Lower lobe of right lung (tissue), 2 donors: ENCODE results near the gene TBPL1. TPM values are rescaled to one million over a fixed set of nuclear protein-coding genes. Genes with fewer than 3 reads are reported as not detected.
"Not testable (repeated sequence)": the region's sequence is repeated elsewhere in the genome, so short reads cannot be mapped to it uniquely, and the experiment has no call there.

Source experiments
- ATAC-seq, 2 donors: fragments of 200-7000 bp; cut with Tn5 transposase; one replicate each; pipeline ENCODE4 v1.9.1; 2020 to 2022; ENCODE audit warnings: mild to moderate bottlenecking in 2 of 2, moderate library complexity in 2 of 2
- DNase-seq: peaks from one replicate; pipeline ENCODE4 v3.0.0-alpha.2; 2020
- H3K27ac ChIP-seq: fragments of 200-600 bp; one replicate; pipeline ENCODE4 v1.8.0; 2022
- H3K27me3 ChIP-seq: fragments of 200-600 bp; one replicate; pipeline ENCODE4 v1.8.0; 2022; ENCODE audit warnings: low read depth
- H3K36me3 ChIP-seq: fragments of 200-600 bp; one replicate; pipeline ENCODE4 v1.8.0; 2022; ENCODE audit warnings: mild to moderate bottlenecking
- H3K4me1 ChIP-seq: fragments of 200-600 bp; one replicate; pipeline ENCODE4 v1.8.0; 2022
- H3K4me3 ChIP-seq: fragments of 200-600 bp; one replicate; pipeline ENCODE4 v1.8.0; 2022; ENCODE audit warnings: mild to moderate bottlenecking
- H3K9me3 ChIP-seq: fragments of 200-600 bp; one replicate; pipeline ENCODE4 v1.8.0; 2022
- CTCF ChIP-seq: fragments of 200-600 bp; IDR thresholded peaks from one replicate; pipeline ENCODE4 v1.8.0; 2022; ENCODE audit warnings: antibody characterized with exemption, mild to moderate bottlenecking
- intact Hi-C: fragments of 100-400 bp; cut with DNase I; formaldehyde crosslinking; loops from one replicate; pipeline ENCODE4 v1.11.0; 2022
- total RNA-seq: library from RNA; stranded (reverse); fragmentation: NEBNext Ultra II Directional; extraction: Animal tissue kit (Norgen Biotek cat#: 25700); gene quantifications from one replicate; pipeline ENCODE4 v1.2.1, GENCODE V29; 2021
- donor health status: DM: no; HTN: yes; CAD: no; lungs with severe emphysema.

TBPL1 gene
- total RNA-seq, 1 donor from 2014 or later, result 21.1 TPM

GRCh38 chr6:133971861-133972260 is 18.8 kb downstream of the TBPL1 start:
- no peak overlapping the region for H3K27ac ChIP-seq
- H3K4me3 ChIP-seq, result no peak overlapping the region
- H3K9me3 ChIP-seq, result no peaks in the 10 kb centered on the region
- intact Hi-C loops, result loop anchor here (10.0 kb wide), 1 partner anchor 83 kb away; the partner anchor contains the start of gene SLC2A12
- no peaks in the 10 kb centered on the region for H3K36me3 ChIP-seq
- ATAC-seq (no peak), DNase-seq (no peak)
- H3K27me3 ChIP-seq, result no peaks in the 10 kb centered on the region
- TF ChIP-seq CTCF, result no peak
- peaks cover 14% of the 10 kb centered on the region for H3K4me1 ChIP-seq

GRCh38 chr6:133972388-133972787 is 19.4 kb downstream of the TBPL1 start:
- ATAC-seq (no peak), DNase-seq (no peak)
- H3K4me3 ChIP-seq, result no peak overlapping the region
- no peaks in the 10 kb centered on the region for H3K27me3 ChIP-seq
- no peaks in the 10 kb centered on the region for H3K9me3 ChIP-seq
- no peak for TF ChIP-seq CTCF
- intact Hi-C loops, result loop anchor here (10.0 kb wide), 1 partner anchor 82 kb away; the partner anchor contains the start of gene SLC2A12
- H3K4me1 ChIP-seq, result peaks cover 14% of the 10 kb centered on the region
- H3K27ac ChIP-seq, result no peak overlapping the region
- H3K36me3 ChIP-seq, result no peaks in the 10 kb centered on the region

- TF ChIP-seq CTCF, result peak; percentile 72
- Histone ChIP-seq H3K27me3 (no peaks in the 10 kb centered on the region), H3K36me3 (no peaks in the 10 kb centered on the region), H3K4me3 (no peak overlapping the region), H3K9me3 (no peaks in the 10 kb centered on the region), H3K27ac (no peak overlapping the region), H3K4me1 (peaks cover 23% of the 10 kb centered on the region)
- intact Hi-C loops, result loop anchor here (10.0 kb wide), 1 partner anchor 81 kb away; the partner anchor contains the start of gene SLC2A12
- peak in 1 of 2 donors; percentile 64 for ATAC-seq
- no peak for DNase-seq
Observed at GRCh38 chr6:133973109-133973971, 20.3 kb downstream of the TBPL1 start.

- DNase-seq (no peak), ATAC-seq (peak; percentile 68 to 96)
- Histone ChIP-seq H3K4me3 (no peak overlapping the region), H3K27ac (peak overlapping the region; percentile 1), H3K27me3 (no peaks in the 10 kb centered on the region), H3K4me1 (peaks cover 27% of the 10 kb centered on the region), H3K36me3 (peaks cover 23% of the 10 kb centered on the region), H3K9me3 (no peaks in the 10 kb centered on the region)
- no peak for TF ChIP-seq CTCF
- intact Hi-C loops, result loop anchor here (10.0 kb wide), 1 partner anchor 77 kb away; the partner anchor contains the start of gene SLC2A12
Observed at GRCh38 chr6:133977983-133978895, 25.2 kb downstream of the TBPL1 start.

GRCh38 chr6:133978896-133979240 is 25.8 kb downstream of the TBPL1 start:
- TF ChIP-seq CTCF, result no peak
- no peak overlapping the region for H3K4me3 ChIP-seq
- no peaks in the 10 kb centered on the region for H3K9me3 ChIP-seq
- DNase-seq (no peak), ATAC-seq (peak in 1 of 2 donors; percentile 75)
- H3K36me3 ChIP-seq, result peaks cover 24% of the 10 kb centered on the region
- H3K27me3 ChIP-seq, result no peaks in the 10 kb centered on the region
- H3K27ac ChIP-seq, result peak overlapping the region; percentile 1
- peaks cover 25% of the 10 kb centered on the region for H3K4me1 ChIP-seq
- intact Hi-C loops, result loop anchor here (10.0 kb wide), 1 partner anchor 76 kb away; the partner anchor contains the start of gene SLC2A12

GRCh38 chr6:133979269-133979963 is 26.4 kb downstream of the TBPL1 start:
- Histone ChIP-seq H3K4me1 (peaks cover 25% of the 10 kb centered on the region), H3K36me3 (peaks cover 29% of the 10 kb centered on the region)
- intact Hi-C loops, result loop anchor here (10.0 kb wide), 1 partner anchor 75 kb away; the partner anchor contains the start of gene SLC2A12
- H3K9me3 ChIP-seq, H3K27ac ChIP-seq, DNase-seq, ATAC-seq, H3K27me3 ChIP-seq, H3K4me3 ChIP-seq: not testable (repeated sequence)
